Neural cell (in vitro differentiated cells): ENCODE measurements around the gene CFAP92. TPM values are rescaled to one million over a fixed set of nuclear protein-coding genes. Genes with fewer than 3 reads are reported as not detected.

Experiments
- H2AFZ ChIP-seq: fragments of 200-600, 300-800 bp; sonication (generic), shearing (Covaris generic); 2 replicates; pipeline ENCODE4 v1.6.0; 2014; ENCODE audit warnings: low read depth, mild to moderate bottlenecking, antibody characterized with exemption, low read length, moderate library complexity
- H3F3A ChIP-seq: fragments of 200-600 bp; shearing (Covaris generic); 2 replicates; pipeline ENCODE4 v1.6.1; 2016; ENCODE audit warnings: mild to moderate bottlenecking, moderate library complexity, mixed read lengths, antibody characterized with exemption, low read length; ENCODE audit not compliant: insufficient read depth, poor library complexity, severe bottlenecking
- H3K27ac ChIP-seq: fragments of 200-600, 300-800 bp; sonication (generic), shearing (Covaris generic); 2 replicates; pipeline ENCODE4 v1.5.1; 2014; ENCODE audit warnings: mild to moderate bottlenecking, low read length, moderate library complexity
- H3K27me3 ChIP-seq: fragments of 300-800, 200-600 bp; sonication (generic), shearing (Covaris generic); 2 replicates; pipeline ENCODE4 v1.6.0; 2014; ENCODE audit warnings: mild to moderate bottlenecking, low read depth, low read length, moderate library complexity; ENCODE audit not compliant: insufficient read depth
- H3K36me3 ChIP-seq: fragments of 300-800, 200-600 bp; sonication (generic), shearing (Covaris generic); 2 replicates; pipeline ENCODE4 v1.5.1; 2014; ENCODE audit warnings: mild to moderate bottlenecking, antibody characterized with exemption, low read length, moderate library complexity; ENCODE audit not compliant: insufficient read depth
- H3K4me2 ChIP-seq: fragments of 300-800, 200-600 bp; sonication (generic), shearing (Covaris generic); 2 replicates; pipeline ENCODE4 v1.6.0; 2014; ENCODE audit warnings: mild to moderate bottlenecking, low read length
- H3K4me3 ChIP-seq: fragments of 300-800, 200-600 bp; sonication (generic), shearing (Covaris generic); 2 replicates; pipeline ENCODE4 v1.5.1; 2014; ENCODE audit warnings: mild to moderate bottlenecking, low read length, moderate library complexity
- H3K79me2 ChIP-seq: fragments of 200-600 bp; shearing (Covaris generic); replicated peaks from 2 replicates; pipeline ENCODE4 v1.6.0; 2014; ENCODE audit warnings: mild to moderate bottlenecking, low read length, moderate library complexity; ENCODE audit not compliant: insufficient read depth
- H3K9ac ChIP-seq: fragments of 300-800, 200-600 bp; sonication (generic), shearing (Covaris generic); 2 replicates; pipeline ENCODE4 v1.6.1; 2016; ENCODE audit warnings: mild to moderate bottlenecking, low read length, mixed read lengths
- H3K9me2 ChIP-seq: fragments of 200-600 bp; shearing (Covaris generic); 2 replicates; pipeline ENCODE4 v1.6.1; 2016; ENCODE audit warnings: mild to moderate bottlenecking, low read length, mixed read lengths; ENCODE audit not compliant: insufficient read depth
- H3K9me3 ChIP-seq: fragments of 200-600, 300-800 bp; sonication (generic), shearing (Covaris generic); 2 replicates; pipeline ENCODE4 v1.6.1; 2016; ENCODE audit warnings: mild to moderate bottlenecking, mixed run types, low read length, moderate library complexity, mixed read lengths
- H4K20me1 ChIP-seq: fragments of 200-600 bp; shearing (Covaris generic); 2 replicates; pipeline ENCODE4 v1.6.1; 2016; ENCODE audit warnings: mild to moderate bottlenecking, mixed run types; ENCODE audit not compliant: insufficient read depth
- EP300 ChIP-seq: fragments of 450-650 bp; conservative IDR thresholded peaks from 2 replicates; pipeline ENCODE4 v1.6.1; 2014; ENCODE audit warnings: antibody characterized with exemption, mild to moderate bottlenecking, moderate library complexity; ENCODE audit not compliant: poor library complexity, severe bottlenecking
- EZH2 ChIP-seq: fragments of 200-600, 300-800 bp; shearing (Covaris generic), sonication (generic); IDR thresholded peaks from 2 replicates; pipeline ENCODE4 v1.6.1; 2014; ENCODE audit warnings: antibody characterized with exemption, low read length, borderline replicate concordance, mild to moderate bottlenecking; ENCODE audit not compliant: insufficient read depth, poor library complexity, severe bottlenecking
- MXI1 ChIP-seq: fragments of 450-650 bp; conservative IDR thresholded peaks from 2 replicates; pipeline ENCODE4 v1.6.1; 2014; ENCODE audit warnings: antibody characterized with exemption, mild to moderate bottlenecking; ENCODE audit not compliant: poor library complexity, severe bottlenecking
- POLR2AphosphoS5 ChIP-seq: IDR thresholded peaks from 2 replicates; pipeline ENCODE4 v1.6.1; 2012
- RAD21 ChIP-seq: fragments of 450-650 bp; conservative IDR thresholded peaks from 2 replicates; pipeline ENCODE4 v1.6.1; 2014; ENCODE audit warnings: antibody characterized with exemption, mild to moderate bottlenecking, moderate library complexity
- SMC3 ChIP-seq: fragments of 450-650 bp; conservative IDR thresholded peaks from 2 replicates; pipeline ENCODE4 v1.6.1; 2014; ENCODE audit warnings: antibody characterized with exemption, mild to moderate bottlenecking, moderate library complexity; ENCODE audit not compliant: poor library complexity
- TAF1 ChIP-seq: IDR thresholded peaks from 2 replicates; pipeline ENCODE4 v1.6.1; 2012; ENCODE audit warnings: low read depth
- polyA plus RNA-seq: library from polyadenylated mRNA; depleted of rRNA; stranded (reverse); fragments of >200 nt; gene quantifications from 2 replicates; pipeline ENCODE4 v1.2.3, GENCODE V29; 2014
- TF ChIP-seq, protein P1 (sequence below): fragments of 450-650 bp; IDR thresholded peaks from 2 replicates; pipeline ENCODE4 v1.5.1; 2014; ENCODE audit warnings: antibody characterized with exemption, mild to moderate bottlenecking, moderate library complexity; ENCODE audit not compliant: poor library complexity, severe bottlenecking
- TF ChIP-seq, protein P2 (sequence below): IDR thresholded peaks from 2 replicates; pipeline ENCODE4 v1.6.1; 2012; ENCODE audit warnings: borderline replicate concordance

The CFAP92 gene
- polyA plus RNA-seq, 1 donor from 2014 or later, result 0.69 TPM

DNA sequence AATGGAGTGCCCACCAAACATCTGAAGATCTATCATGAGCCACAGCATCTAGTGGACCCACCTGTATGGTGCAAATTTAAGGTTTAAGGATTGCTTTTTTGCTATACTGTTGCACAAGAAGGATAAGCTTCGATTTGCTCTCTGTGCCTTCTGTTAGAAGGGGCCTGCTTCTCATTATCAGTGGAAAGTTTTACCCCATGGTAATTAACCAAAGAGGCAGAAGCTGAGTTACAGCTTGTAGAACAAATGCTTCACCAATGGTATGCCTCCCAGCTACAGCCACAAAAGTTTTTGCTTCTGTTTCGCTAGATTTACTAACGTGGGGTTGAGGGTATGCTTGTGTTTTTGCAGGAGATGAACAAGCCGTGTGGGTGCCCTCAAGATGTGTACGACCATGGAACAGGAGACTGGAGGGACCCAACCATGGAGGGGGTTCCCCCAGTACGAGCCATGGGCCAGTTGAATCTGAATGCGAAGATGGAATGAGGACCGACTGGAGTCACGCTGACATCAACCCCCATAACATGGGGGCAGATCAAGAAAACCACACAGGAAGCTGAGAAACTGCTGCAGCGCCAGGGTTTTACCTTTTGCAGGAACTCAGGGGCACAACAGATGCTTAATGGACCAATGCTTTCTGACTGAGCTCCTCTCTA, 70.9 kb downstream of the CFAP92 start:
- Histone ChIP-seq H3K9me2 (no peaks in the 10 kb centered on the region), H3K9me3 (peaks cover 5% of the 10 kb centered on the region), H3K4me3 (no peak overlapping the region)

DNA sequence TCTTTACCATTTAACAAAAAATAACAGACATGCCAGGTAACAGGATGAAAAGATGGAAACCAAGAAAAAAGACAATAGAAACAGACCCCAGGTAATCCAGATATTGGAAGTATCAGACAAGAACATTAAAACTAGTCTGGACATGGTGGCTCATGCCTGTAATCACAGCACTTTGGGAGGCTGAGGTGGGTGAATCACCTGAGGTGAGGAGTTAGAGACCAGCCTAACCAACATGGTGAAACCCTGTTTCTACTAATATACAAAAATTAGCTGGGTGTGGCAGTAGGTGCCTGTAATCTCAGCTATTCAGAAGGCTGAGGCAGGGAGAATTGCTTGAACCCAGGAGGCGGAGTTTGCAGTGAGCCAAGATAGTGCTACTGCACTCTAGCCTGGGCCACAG, 73.9 kb downstream of the CFAP92 start:
- H3F3A ChIP-seq, result no peaks in the 10 kb centered on the region
- H3K9me3 ChIP-seq, result peaks cover 4% of the 10 kb centered on the region
- no peaks in the 10 kb centered on the region for H4K20me1 ChIP-seq
- H3K79me2 ChIP-seq, result no peaks in the 10 kb centered on the region
- no peak overlapping the region for H3K9ac ChIP-seq
- no peak for TF ChIP-seq EP300
- TF ChIP-seq MXI1, result no peak
- TF ChIP-seq, protein P1, sequence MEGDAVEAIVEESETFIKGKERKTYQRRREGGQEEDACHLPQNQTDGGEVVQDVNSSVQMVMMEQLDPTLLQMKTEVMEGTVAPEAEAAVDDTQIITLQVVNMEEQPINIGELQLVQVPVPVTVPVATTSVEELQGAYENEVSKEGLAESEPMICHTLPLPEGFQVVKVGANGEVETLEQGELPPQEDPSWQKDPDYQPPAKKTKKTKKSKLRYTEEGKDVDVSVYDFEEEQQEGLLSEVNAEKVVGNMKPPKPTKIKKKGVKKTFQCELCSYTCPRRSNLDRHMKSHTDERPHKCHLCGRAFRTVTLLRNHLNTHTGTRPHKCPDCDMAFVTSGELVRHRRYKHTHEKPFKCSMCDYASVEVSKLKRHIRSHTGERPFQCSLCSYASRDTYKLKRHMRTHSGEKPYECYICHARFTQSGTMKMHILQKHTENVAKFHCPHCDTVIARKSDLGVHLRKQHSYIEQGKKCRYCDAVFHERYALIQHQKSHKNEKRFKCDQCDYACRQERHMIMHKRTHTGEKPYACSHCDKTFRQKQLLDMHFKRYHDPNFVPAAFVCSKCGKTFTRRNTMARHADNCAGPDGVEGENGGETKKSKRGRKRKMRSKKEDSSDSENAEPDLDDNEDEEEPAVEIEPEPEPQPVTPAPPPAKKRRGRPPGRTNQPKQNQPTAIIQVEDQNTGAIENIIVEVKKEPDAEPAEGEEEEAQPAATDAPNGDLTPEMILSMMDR, result no peak
- no peak for TF ChIP-seq EZH2
- no peak for TF ChIP-seq SMC3
- TF ChIP-seq POLR2AphosphoS5, result no peak
- TF ChIP-seq RAD21, result no peak
- TF ChIP-seq, protein P2, sequence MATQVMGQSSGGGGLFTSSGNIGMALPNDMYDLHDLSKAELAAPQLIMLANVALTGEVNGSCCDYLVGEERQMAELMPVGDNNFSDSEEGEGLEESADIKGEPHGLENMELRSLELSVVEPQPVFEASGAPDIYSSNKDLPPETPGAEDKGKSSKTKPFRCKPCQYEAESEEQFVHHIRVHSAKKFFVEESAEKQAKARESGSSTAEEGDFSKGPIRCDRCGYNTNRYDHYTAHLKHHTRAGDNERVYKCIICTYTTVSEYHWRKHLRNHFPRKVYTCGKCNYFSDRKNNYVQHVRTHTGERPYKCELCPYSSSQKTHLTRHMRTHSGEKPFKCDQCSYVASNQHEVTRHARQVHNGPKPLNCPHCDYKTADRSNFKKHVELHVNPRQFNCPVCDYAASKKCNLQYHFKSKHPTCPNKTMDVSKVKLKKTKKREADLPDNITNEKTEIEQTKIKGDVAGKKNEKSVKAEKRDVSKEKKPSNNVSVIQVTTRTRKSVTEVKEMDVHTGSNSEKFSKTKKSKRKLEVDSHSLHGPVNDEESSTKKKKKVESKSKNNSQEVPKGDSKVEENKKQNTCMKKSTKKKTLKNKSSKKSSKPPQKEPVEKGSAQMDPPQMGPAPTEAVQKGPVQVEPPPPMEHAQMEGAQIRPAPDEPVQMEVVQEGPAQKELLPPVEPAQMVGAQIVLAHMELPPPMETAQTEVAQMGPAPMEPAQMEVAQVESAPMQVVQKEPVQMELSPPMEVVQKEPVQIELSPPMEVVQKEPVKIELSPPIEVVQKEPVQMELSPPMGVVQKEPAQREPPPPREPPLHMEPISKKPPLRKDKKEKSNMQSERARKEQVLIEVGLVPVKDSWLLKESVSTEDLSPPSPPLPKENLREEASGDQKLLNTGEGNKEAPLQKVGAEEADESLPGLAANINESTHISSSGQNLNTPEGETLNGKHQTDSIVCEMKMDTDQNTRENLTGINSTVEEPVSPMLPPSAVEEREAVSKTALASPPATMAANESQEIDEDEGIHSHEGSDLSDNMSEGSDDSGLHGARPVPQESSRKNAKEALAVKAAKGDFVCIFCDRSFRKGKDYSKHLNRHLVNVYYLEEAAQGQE, result no peak
- TF ChIP-seq TAF1, result no peak
- H2AFZ ChIP-seq, result no peak overlapping the region
- H3K4me2 ChIP-seq, result no peak overlapping the region
- peaks cover 6% of the 10 kb centered on the region for H3K36me3 ChIP-seq
- no peak overlapping the region for H3K4me3 ChIP-seq
- no peaks in the 10 kb centered on the region for H3K9me2 ChIP-seq
- H3K27ac ChIP-seq, result no peak overlapping the region
- no peaks in the 10 kb centered on the region for H3K27me3 ChIP-seq

More for the DNA sequence above, 70.9 kb downstream of the CFAP92 start:
- no peaks in the 10 kb centered on the region for H3F3A ChIP-seq
- no peak overlapping the region for H3K9ac ChIP-seq
- no peak for TF ChIP-seq TAF1
- H4K20me1 ChIP-seq, result no peaks in the 10 kb centered on the region
- H2AFZ ChIP-seq, result no peak overlapping the region
- H3K27ac ChIP-seq, result no peak overlapping the region
- H3K36me3 ChIP-seq, result no peaks in the 10 kb centered on the region
- no peak overlapping the region for H3K4me2 ChIP-seq
- H3K27me3 ChIP-seq, result no peaks in the 10 kb centered on the region
- no peaks in the 10 kb centered on the region for H3K79me2 ChIP-seq

DNA sequence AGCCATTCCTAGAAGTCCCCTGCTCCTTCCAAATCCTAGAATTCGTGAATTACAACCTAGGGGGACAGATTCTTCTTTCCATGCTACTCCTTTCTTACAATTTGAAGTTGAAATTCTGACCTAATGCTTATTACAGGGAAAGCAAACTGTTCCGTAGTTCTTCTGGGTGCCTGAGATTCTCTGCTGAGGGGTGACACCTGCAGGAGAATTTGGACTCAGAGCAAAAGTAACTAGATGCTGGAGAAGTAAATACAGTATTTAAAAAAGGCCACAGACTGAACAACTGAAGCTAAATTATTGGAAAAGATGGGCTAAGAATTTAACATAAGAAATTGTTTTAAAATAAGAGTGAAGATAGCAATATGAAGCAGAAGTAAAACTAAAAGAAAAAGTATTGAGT, 76.6 kb downstream of the CFAP92 start:
- H3K9ac ChIP-seq, result no peak overlapping the region
- H3K4me3 ChIP-seq, result no peak overlapping the region
- no peak overlapping the region for H2AFZ ChIP-seq
- TF ChIP-seq SMC3, result no peak
- TF ChIP-seq, protein P1, result peak; percentile 14
- H3K9me2 ChIP-seq, result no peaks in the 10 kb centered on the region
- no peaks in the 10 kb centered on the region for H3K79me2 ChIP-seq
- H3K27me3 ChIP-seq, result no peaks in the 10 kb centered on the region
- no peak overlapping the region for H3K4me2 ChIP-seq
- H4K20me1 ChIP-seq, result no peaks in the 10 kb centered on the region
- peaks cover 6% of the 10 kb centered on the region for H3K36me3 ChIP-seq
- no peaks in the 10 kb centered on the region for H3K9me3 ChIP-seq
- no peak overlapping the region for H3K27ac ChIP-seq
- no peaks in the 10 kb centered on the region for H3F3A ChIP-seq
